Colonic mucosa (tissue), 4 donors: ENCODE data around the gene GPR18. TPM values are rescaled to one million over a fixed set of nuclear protein-coding genes. Genes with fewer than 3 reads are reported as not detected.
"Not testable (repeated sequence)": the region's sequence is repeated elsewhere in the genome, so short reads cannot be mapped to it uniquely, and the experiment has no call there.

Source experiments
- DNase-seq: peaks from one replicate; pipeline ENCODE4 v3.0.0-alpha.2; 2020
- H3K27ac ChIP-seq: fragments of 200-600 bp; one replicate; pipeline ENCODE4 v1.8.0; 2021
- H3K27me3 ChIP-seq: fragments of 200-600 bp; one replicate; pipeline ENCODE4 v1.8.0; 2021
- H3K36me3 ChIP-seq: fragments of 200-600 bp; one replicate; pipeline ENCODE4 v1.8.0; 2021
- H3K4me1 ChIP-seq: fragments of 200-600 bp; one replicate; pipeline ENCODE4 v1.8.0; 2021; ENCODE audit warnings: mild to moderate bottlenecking
- H3K4me3 ChIP-seq: fragments of 200-600 bp; one replicate; pipeline ENCODE4 v1.8.0; 2021
- H3K9ac ChIP-seq, 2 donors: one replicate each; pipeline ENCODE4 v1.7.0; 2013; ENCODE audit warnings: control low read depth in 2 of 2, low read depth in 2 of 2, low read length in 2 of 2
- H3K9me3 ChIP-seq: fragments of 200-600 bp; one replicate; pipeline ENCODE4 v1.8.0; 2021
- intact Hi-C: fragments of 100-400 bp; cut with DNase I; formaldehyde crosslinking; loops from one replicate; pipeline ENCODE4 v1.14.1; 2022
- total RNA-seq, 2 donors: library from RNA; stranded (reverse); fragmentation: NEBNext Ultra II Directional in 1 of 2; extraction: Animal tissue kit (Norgen Biotek cat#: 25700) in 1 of 2; gene quantifications; one replicate each; pipeline ENCODE4 v1.2.1, GENCODE V29; 2021
- TF ChIP-seq, protein P1 (sequence below): fragments of 200-600 bp; IDR thresholded peaks from one replicate; pipeline ENCODE4 v1.8.0; 2022; ENCODE audit warnings: antibody characterized with exemption, mild to moderate bottlenecking
- donor health status: healthy.
- donor health status: DM: no; HTN: no; CAD: no.
- donor health status: DM: no; HTN: no; CAD: no.

Gene GPR18
- total RNA-seq, 2 donors from 2014 or later: 0.35 TPM; not detected in 1

DNA sequence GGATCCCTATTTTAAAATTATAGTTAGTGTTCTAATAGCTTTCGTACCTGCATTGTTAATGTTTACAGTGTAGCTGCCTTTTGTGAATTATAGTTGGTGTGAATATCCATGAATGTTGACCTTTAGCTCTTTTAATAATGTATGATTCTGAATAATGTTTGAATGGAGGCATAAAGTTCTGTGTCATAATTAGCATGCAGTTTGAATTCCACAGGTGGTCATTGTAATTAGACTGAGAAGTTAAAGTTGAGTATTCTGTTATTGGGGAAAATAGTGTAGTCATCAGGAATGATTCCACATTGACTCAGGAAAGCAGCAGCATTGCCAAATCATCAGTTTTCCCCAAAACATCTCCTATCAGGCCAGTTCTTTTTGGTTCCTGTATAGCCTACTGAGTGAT, 12.1 kb downstream of the GPR18 start:
- TF ChIP-seq, protein P1, sequence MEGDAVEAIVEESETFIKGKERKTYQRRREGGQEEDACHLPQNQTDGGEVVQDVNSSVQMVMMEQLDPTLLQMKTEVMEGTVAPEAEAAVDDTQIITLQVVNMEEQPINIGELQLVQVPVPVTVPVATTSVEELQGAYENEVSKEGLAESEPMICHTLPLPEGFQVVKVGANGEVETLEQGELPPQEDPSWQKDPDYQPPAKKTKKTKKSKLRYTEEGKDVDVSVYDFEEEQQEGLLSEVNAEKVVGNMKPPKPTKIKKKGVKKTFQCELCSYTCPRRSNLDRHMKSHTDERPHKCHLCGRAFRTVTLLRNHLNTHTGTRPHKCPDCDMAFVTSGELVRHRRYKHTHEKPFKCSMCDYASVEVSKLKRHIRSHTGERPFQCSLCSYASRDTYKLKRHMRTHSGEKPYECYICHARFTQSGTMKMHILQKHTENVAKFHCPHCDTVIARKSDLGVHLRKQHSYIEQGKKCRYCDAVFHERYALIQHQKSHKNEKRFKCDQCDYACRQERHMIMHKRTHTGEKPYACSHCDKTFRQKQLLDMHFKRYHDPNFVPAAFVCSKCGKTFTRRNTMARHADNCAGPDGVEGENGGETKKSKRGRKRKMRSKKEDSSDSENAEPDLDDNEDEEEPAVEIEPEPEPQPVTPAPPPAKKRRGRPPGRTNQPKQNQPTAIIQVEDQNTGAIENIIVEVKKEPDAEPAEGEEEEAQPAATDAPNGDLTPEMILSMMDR: no peak
- no peak overlapping the region for H3K9ac ChIP-seq
- H3K4me1 ChIP-seq: no peaks in the 10 kb centered on the region
- DNase-seq: no peak
- intact Hi-C loops: no loop called here
- no peaks in the 10 kb centered on the region for H3K36me3 ChIP-seq
- H3K27ac ChIP-seq: no peak overlapping the region
- H3K4me3 ChIP-seq: no peak overlapping the region
- no peaks in the 10 kb centered on the region for H3K9me3 ChIP-seq
- H3K27me3 ChIP-seq: no peaks in the 10 kb centered on the region

- DNase-seq: no peak
- Histone ChIP-seq H3K36me3 (no peaks in the 10 kb centered on the region), H3K4me1 (no peaks in the 10 kb centered on the region), H3K27me3 (no peaks in the 10 kb centered on the region), H3K9me3 (no peaks in the 10 kb centered on the region), H3K9ac (no peak overlapping the region), H3K4me3 (no peak overlapping the region), H3K27ac (no peak overlapping the region)
- TF ChIP-seq, protein P1: no peak
- intact Hi-C loops: no loop called here
Measured at GRCh38 chr13:99237981-99238662, 20.1 kb downstream of the GPR18 start.

DNA sequence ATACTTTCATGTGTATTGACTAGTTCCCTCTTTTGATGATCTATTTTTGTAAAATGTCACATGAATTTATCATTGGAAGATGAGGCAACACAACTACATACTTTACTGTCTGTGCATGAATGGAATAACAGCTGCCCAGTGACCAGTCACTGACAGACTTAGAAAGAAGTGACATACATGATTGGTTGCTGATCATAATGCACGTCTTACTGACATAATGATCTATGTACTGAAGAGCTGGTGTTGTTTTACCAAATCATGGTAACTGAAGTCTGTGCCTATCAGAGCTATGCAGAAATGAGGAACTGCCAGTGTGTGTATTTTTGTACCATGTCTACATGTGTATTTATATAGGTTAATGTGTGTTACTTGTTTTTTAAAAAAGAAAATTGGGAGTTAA, 26.5 kb downstream of the GPR18 start:
- Histone ChIP-seq H3K4me1 (no peaks in the 10 kb centered on the region), H3K4me3 (no peak overlapping the region), H3K9me3 (no peaks in the 10 kb centered on the region), H3K27me3 (no peaks in the 10 kb centered on the region), H3K27ac (no peak overlapping the region), H3K9ac (no peak overlapping the region), H3K36me3 (no peaks in the 10 kb centered on the region)
- intact Hi-C loops: no loop called here
- DNase-seq: no peak
- TF ChIP-seq, protein P1: no peak

DNA sequence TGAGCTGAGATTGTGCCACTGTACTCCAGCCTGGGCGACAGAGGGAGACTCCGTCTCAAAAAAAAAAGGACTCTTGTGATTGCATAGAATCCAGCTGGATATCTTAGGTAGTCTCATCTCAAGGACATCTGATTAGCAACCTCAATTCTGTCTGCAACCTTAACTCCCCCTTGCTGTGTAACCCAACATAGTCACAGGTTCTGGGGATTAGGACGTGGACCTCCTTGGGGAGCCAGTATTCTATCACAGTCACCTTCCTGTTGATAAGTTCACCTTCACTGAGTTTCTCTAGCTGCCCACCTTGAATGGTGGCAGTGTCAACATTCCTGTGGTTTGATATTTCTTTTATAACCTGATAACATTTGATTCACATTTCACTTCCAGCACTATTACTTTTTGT, 27.2 kb downstream of the GPR18 start:
- no peaks in the 10 kb centered on the region for H3K36me3 ChIP-seq
- no peaks in the 10 kb centered on the region for H3K4me1 ChIP-seq
- no peak for DNase-seq
- intact Hi-C loops: no loop called here
- no peaks in the 10 kb centered on the region for H3K9me3 ChIP-seq
- H3K4me3 ChIP-seq: no peak overlapping the region
- H3K27ac ChIP-seq: no peak overlapping the region
- TF ChIP-seq, protein P1: no peak
- no peaks in the 10 kb centered on the region for H3K27me3 ChIP-seq
- no peak overlapping the region for H3K9ac ChIP-seq

DNA sequence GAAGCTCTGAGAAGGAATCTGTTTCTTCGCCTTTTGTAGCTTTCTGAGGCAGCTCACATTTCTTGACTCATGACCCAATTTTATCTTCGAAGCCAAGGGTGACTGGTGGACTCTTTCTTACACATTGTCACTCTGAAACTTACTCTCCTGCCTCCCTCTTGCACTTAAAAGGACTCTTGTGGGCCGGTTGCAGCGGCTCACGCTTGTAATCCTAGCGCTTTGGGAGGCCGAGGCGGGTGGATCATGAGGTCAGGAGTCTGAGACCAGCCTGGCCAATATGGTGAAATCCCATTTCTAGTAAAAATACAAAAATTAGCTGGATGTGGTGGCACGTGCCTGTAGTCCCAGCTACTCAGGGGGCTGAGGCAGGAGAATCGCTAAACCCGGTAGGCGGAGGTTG, 27.6 kb downstream of the GPR18 start:
- H3K4me1 ChIP-seq, H3K27ac ChIP-seq, intact Hi-C loops: not testable (repeated sequence)

More for the DNA sequence above, 27.6 kb downstream of the GPR18 start:
- H3K9me3 ChIP-seq, H3K27me3 ChIP-seq, H3K36me3 ChIP-seq, H3K9ac ChIP-seq, DNase-seq, H3K4me3 ChIP-seq: not testable (repeated sequence)
